ENCODE measurements around the gene ELAVL3. TPM values are rescaled to one million over a fixed set of nuclear protein-coding genes. Genes with fewer than 3 reads are reported as not detected.

The ELAVL3 gene
- total and polyA plus RNA-seq, 2 donors (not counting 3 experiments of a cell fraction or from before 2014, with no cell fraction given) = not detected

- no peaks in the 10 kb centered on the region for H3K79me2 ChIP-seq (ENCODE audit: control insufficient read depth, insufficient read depth, low read length)
- H3K36me3 ChIP-seq (ENCODE audit: control insufficient read depth in 2 of 2, extremely low read depth in 1 of 2, insufficient read depth in 2 of 2, low read length in 2 of 2) = no peaks in the 10 kb centered on the region
- no peaks in the 10 kb centered on the region for H4K20me1 ChIP-seq (replicated peaks; ENCODE audit: control insufficient read depth, extremely low read depth, insufficient read depth, low read length)
- BruUV-seq (replicated peaks) = no TSS peak
- H3K27me3 ChIP-seq (ENCODE audit: control insufficient read depth in 2 of 2, insufficient read depth in 2 of 2, low read length in 2 of 2) = peaks cover 13 to 25% of the 10 kb centered on the region in 2 experiments
- dilution Hi-C loops (cut with MboI; ENCODE audit: extremely low pct_ligation_motif_present, low sequenced_read_pairs) = no loop called here
- no peaks in the 10 kb centered on the region for H3K9me3 ChIP-seq (replicated peaks; ENCODE audit: control insufficient read depth, insufficient read depth, low read length)
- intact Hi-C loops (cut with micrococcal nuclease) = no loop called here
- no peak overlapping the region for H3K4me3 ChIP-seq (replicated peaks in 1 of 3; ENCODE audit: insufficient read depth in 1 of 3, low read depth in 1 of 3, low read length in 3 of 3)
- TF ChIP-seq POLR2AphosphoS5 (IDR thresholded peaks at IDR 0.05; ENCODE audit: insufficient read depth, low read depth, low read length) = no peak
- TF ChIP-seq CTCF (IDR thresholded peaks at IDR 0.05; ENCODE audit: extremely low read depth in 1 of 2, insufficient read depth in 1 of 2, low read depth in 1 of 2, low read length in 2 of 2) = no peak
- TF ChIP-seq JUN (IDR thresholded peaks at IDR 0.05; ENCODE audit: borderline replicate concordance, insufficient read depth, insufficient read length, low read depth) = no peak
- TF ChIP-seq GATA2 (IDR thresholded peaks at IDR 0.05; ENCODE audit: insufficient read depth, insufficient read length, low read depth, low read length) = no peak
- TF ChIP-seq, protein P1, sequence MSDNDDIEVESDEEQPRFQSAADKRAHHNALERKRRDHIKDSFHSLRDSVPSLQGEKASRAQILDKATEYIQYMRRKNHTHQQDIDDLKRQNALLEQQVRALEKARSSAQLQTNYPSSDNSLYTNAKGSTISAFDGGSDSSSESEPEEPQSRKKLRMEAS (IDR thresholded peaks at IDR 0.05; ENCODE audit: insufficient read depth, insufficient read length) = no peak
- no peak for TF ChIP-seq FOS (IDR thresholded peaks at IDR 0.05; ENCODE audit: borderline replicate concordance, insufficient read depth, low read length)
- TF ChIP-seq POLR2A (IDR thresholded peaks at IDR 0.05; ENCODE audit: low read depth, low read length) = no peak
- no peak for TF ChIP-seq EZH2 (IDR thresholded peaks at IDR 0.05; ENCODE audit: borderline replicate concordance, low read depth, low read length, severe bottlenecking)
- TF ChIP-seq MYC (IDR thresholded peaks at IDR 0.05; ENCODE audit: low read depth, low read length) = no peak
- DNase-seq (ENCODE audit: low read depth, low spot score) (no peak), FAIRE-seq (no peak)
- no peak overlapping the region for H3K27ac ChIP-seq (ENCODE audit: insufficient read depth, low read depth, low read length)
- POLR2A ChIA-PET = no interaction called here
- H2AFZ ChIP-seq (ENCODE audit: low read depth, low read length) = no peak overlapping the region
- H3K4me1 ChIP-seq (ENCODE audit: control insufficient read depth, extremely low read depth, insufficient read depth, low read length) = peaks cover 3% of the 10 kb centered on the region
- H3K9me1 ChIP-seq (replicated peaks; ENCODE audit: control insufficient read depth, extremely low read depth, insufficient read depth, low read length) = no peaks in the 10 kb centered on the region
- CTCF ChIA-PET = interaction anchor here (1.0 kb wide), 1 partner anchor 185 kb away, joined by 3 read pairs; no protein-coding TSS in a partner anchor
- H3K4me2 ChIP-seq (ENCODE audit: insufficient read depth, low read length) = no peak overlapping the region
- H3K9ac ChIP-seq (replicated peaks; ENCODE audit: extremely low read depth, insufficient read depth, low read length) = no peak overlapping the region
These were observed 1.6 kb downstream of the ELAVL3 start for GRCh38 chr19:11479090-11479897.

Measured in endothelial cell of umbilical vein (primary cell).